ENCODE data around the gene SVIL. TPM values are rescaled to one million over a fixed set of nuclear protein-coding genes. Genes with fewer than 3 reads are reported as not detected.
A peak's percentile ranks its signal among the peaks of the same experiment; 100 is the strongest.

Gene SVIL
- total and polyA plus RNA-seq, 2 donors: 11.5 to 25.8 TPM

DNA sequence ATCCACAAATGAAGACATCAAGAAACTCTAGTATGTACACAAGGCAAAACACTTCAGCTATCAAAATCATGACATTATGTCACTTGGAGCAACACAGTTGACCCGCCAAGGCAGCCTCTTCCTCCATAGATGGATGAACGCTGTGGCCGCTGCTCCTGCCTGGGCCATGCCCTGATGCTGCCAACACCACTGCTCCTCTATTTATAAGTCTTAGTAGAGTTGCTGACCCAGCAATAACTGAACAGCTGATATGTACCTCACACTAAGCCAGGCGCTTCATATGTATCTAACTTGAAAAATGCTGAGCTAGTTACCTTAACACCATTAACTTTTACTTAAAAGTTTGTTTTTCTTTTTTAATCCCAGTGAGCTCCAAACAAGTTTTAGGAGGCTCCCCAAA, 214.0 kb downstream of the SVIL start:
- H3K4me3 ChIP-seq (ENCODE audit: low read length in 2 of 2): no peak overlapping the region
- H3K9me3 ChIP-seq (ENCODE audit: control insufficient read depth in 2 of 2, insufficient read depth in 1 of 2, low read length in 1 of 2): no peaks in the 10 kb centered on the region
- 98% methylated on average over 4 of the region's 4 CpGs for WGBS
- H3K36me3 ChIP-seq (ENCODE audit: control insufficient read depth in 2 of 2, insufficient read depth in 2 of 2, low read length in 1 of 2): peaks cover 8 to 11% of the 10 kb centered on the region in 2 donors
- no peak for DNase-seq (ENCODE audit: low read depth in 6 of 9, low spot score in 9 of 9)
- H3K27ac ChIP-seq (ENCODE audit: low read depth in 1 of 2, low read length in 1 of 2): no peak overlapping the region
- H3K4me1 ChIP-seq (ENCODE audit: control insufficient read depth in 2 of 2, insufficient read depth in 2 of 2, low read length in 2 of 2): no peaks in the 10 kb centered on the region
- H3K27me3 ChIP-seq (ENCODE audit: control insufficient read depth in 2 of 2, insufficient read depth in 1 of 2, low read length in 1 of 2): no peaks in the 10 kb centered on the region

- no peaks in the 10 kb centered on the region for H3K4me1 ChIP-seq (ENCODE audit: control insufficient read depth in 2 of 2, insufficient read depth in 2 of 2, low read length in 2 of 2)
- 98% methylated on average over 3 of the region's 3 CpGs for WGBS
- peaks cover 8 to 11% of the 10 kb centered on the region in 2 donors for H3K36me3 ChIP-seq (ENCODE audit: control insufficient read depth in 2 of 2, insufficient read depth in 2 of 2, low read length in 1 of 2)
These were observed 217.4 kb downstream of the SVIL start for GRCh38 chr10:29417324-29417723.

GRCh38 chr10:29415876-29416275, 218.9 kb downstream of the SVIL start:
- Histone ChIP-seq H3K9me3 (ENCODE audit: control insufficient read depth in 2 of 2, insufficient read depth in 1 of 2, low read length in 1 of 2) (no peaks in the 10 kb centered on the region), H3K27me3 (ENCODE audit: control insufficient read depth in 2 of 2, insufficient read depth in 1 of 2, low read length in 1 of 2) (no peaks in the 10 kb centered on the region), H3K4me1 (ENCODE audit: control insufficient read depth in 2 of 2, insufficient read depth in 2 of 2, low read length in 2 of 2) (peaks cover 0 to 3% of the 10 kb centered on the region in 2 donors), H3K4me3 (ENCODE audit: low read length in 2 of 2) (no peak overlapping the region), H3K27ac (ENCODE audit: low read depth in 1 of 2, low read length in 1 of 2) (no peak overlapping the region), H3K36me3 (ENCODE audit: control insufficient read depth in 2 of 2, insufficient read depth in 2 of 2, low read length in 1 of 2) (peaks cover 2 to 4% of the 10 kb centered on the region in 2 donors)
- WGBS: 98% methylated on average over 2 of the region's 2 CpGs
- DNase-seq (ENCODE audit: low read depth in 6 of 9, low spot score in 9 of 9): no peak

More at GRCh38 chr10:29417324-29417723, 217.4 kb downstream of the SVIL start:
- DNase-seq (ENCODE audit: low read depth in 6 of 9, low spot score in 9 of 9): no peak
- Histone ChIP-seq H3K27me3 (ENCODE audit: control insufficient read depth in 2 of 2, insufficient read depth in 1 of 2, low read length in 1 of 2) (no peaks in the 10 kb centered on the region), H3K27ac (ENCODE audit: low read depth in 1 of 2, low read length in 1 of 2) (no peak overlapping the region), H3K9me3 (ENCODE audit: control insufficient read depth in 2 of 2, insufficient read depth in 1 of 2, low read length in 1 of 2) (no peaks in the 10 kb centered on the region), H3K4me3 (ENCODE audit: low read length in 2 of 2) (no peak overlapping the region)

GRCh38 chr10:29414501-29414900, 220.3 kb downstream of the SVIL start:
- Histone ChIP-seq H3K27ac (ENCODE audit: low read depth in 1 of 2, low read length in 1 of 2) (no peak overlapping the region), H3K9me3 (ENCODE audit: control insufficient read depth in 2 of 2, insufficient read depth in 1 of 2, low read length in 1 of 2) (no peaks in the 10 kb centered on the region), H3K4me3 (ENCODE audit: low read length in 2 of 2) (no peak overlapping the region), H3K36me3 (ENCODE audit: control insufficient read depth in 2 of 2, insufficient read depth in 2 of 2, low read length in 1 of 2) (no peaks in the 10 kb centered on the region), H3K27me3 (ENCODE audit: control insufficient read depth in 2 of 2, insufficient read depth in 1 of 2, low read length in 1 of 2) (no peaks in the 10 kb centered on the region), H3K4me1 (ENCODE audit: control insufficient read depth in 2 of 2, insufficient read depth in 2 of 2, low read length in 2 of 2) (peaks cover 0 to 8% of the 10 kb centered on the region in 2 donors)
- no peak for DNase-seq (ENCODE audit: low read depth in 6 of 9, low spot score in 9 of 9)
- 86% methylated on average over 1 of the region's 1 CpG for WGBS

DNA sequence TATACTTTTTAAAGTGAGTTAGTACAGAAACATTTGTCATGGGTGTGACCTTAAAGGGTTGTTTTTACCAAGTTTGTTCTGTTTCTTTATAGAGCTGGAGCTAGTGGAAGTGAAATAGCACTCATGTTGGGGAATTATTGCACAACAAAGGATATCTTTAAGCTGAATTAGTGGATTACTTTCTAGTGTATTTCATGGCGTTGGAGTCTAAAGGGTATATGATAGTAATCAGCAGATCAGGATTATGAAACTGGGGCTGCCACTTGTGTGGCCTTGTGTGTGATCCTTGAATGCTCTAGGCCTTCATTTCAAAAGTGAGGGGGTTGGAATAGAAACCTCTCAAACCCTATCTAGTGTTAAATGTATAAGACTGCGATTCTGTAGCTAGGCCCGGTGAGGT, 222.3 kb downstream of the SVIL start:
- 97% methylated on average over 3 of the region's 3 CpGs for WGBS
- no peaks in the 10 kb centered on the region for H3K36me3 ChIP-seq (ENCODE audit: control insufficient read depth in 2 of 2, insufficient read depth in 2 of 2, low read length in 1 of 2)
- H3K4me1 ChIP-seq (ENCODE audit: control insufficient read depth in 2 of 2, insufficient read depth in 2 of 2, low read length in 2 of 2): peaks cover 2 to 13% of the 10 kb centered on the region in 2 donors
- H3K4me3 ChIP-seq (ENCODE audit: low read length in 2 of 2): no peak overlapping the region
- no peaks in the 10 kb centered on the region for H3K27me3 ChIP-seq (ENCODE audit: control insufficient read depth in 2 of 2, insufficient read depth in 1 of 2, low read length in 1 of 2)
- H3K9me3 ChIP-seq (ENCODE audit: control insufficient read depth in 2 of 2, insufficient read depth in 1 of 2, low read length in 1 of 2): no peaks in the 10 kb centered on the region
- no peak overlapping the region for H3K27ac ChIP-seq (ENCODE audit: low read depth in 1 of 2, low read length in 1 of 2)
- no peak for DNase-seq (ENCODE audit: low read depth in 6 of 9, low spot score in 9 of 9)

DNA sequence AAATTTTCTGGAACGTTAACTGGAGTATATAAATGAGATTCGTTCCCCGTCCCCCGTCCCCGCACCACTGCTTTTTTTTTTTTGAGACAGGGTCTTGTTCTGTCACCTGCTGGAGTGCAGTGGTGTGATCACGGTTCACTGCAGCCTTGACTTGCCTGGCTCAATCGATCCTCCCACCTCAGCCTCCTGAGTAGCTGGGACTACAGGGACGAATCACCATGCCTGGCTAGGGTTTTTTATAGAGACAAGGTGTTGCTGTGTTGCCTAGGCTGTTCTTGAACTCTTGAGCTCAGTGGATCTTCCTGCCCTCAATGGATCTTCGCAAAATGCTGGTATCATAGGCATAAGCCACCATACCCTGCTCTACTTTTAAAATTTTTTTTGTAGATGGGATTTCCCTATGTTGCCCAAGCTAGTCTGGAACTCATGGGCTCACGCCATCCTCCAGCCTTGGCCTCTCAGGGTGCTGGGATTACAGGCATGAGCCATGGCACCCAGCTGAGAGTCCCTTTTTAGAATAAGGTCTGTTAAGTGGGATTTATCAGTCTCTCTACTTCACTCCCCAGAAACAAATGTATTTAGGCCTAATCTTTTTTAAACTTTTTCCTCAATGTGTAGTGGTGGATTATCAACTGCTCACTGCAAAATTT, 223.0 kb downstream of the SVIL start:
- no peak for DNase-seq (ENCODE audit: low read depth in 6 of 9, low spot score in 9 of 9)
- H3K36me3 ChIP-seq (ENCODE audit: control insufficient read depth in 2 of 2, insufficient read depth in 2 of 2, low read length in 1 of 2): no peaks in the 10 kb centered on the region
- peaks cover 2 to 13% of the 10 kb centered on the region in 2 donors for H3K4me1 ChIP-seq (ENCODE audit: control insufficient read depth in 2 of 2, insufficient read depth in 2 of 2, low read length in 2 of 2)
- no peak overlapping the region for H3K27ac ChIP-seq (ENCODE audit: low read depth in 1 of 2, low read length in 1 of 2)
- H3K4me3 ChIP-seq (ENCODE audit: low read length in 2 of 2): no peak overlapping the region
- no peaks in the 10 kb centered on the region for H3K27me3 ChIP-seq (ENCODE audit: control insufficient read depth in 2 of 2, insufficient read depth in 1 of 2, low read length in 1 of 2)
- WGBS: 97% methylated on average over 10 of the region's 10 CpGs
- H3K9me3 ChIP-seq (ENCODE audit: control insufficient read depth in 2 of 2, insufficient read depth in 1 of 2, low read length in 1 of 2): no peaks in the 10 kb centered on the region

GRCh38 chr10:29409241-29410054, 225.3 kb downstream of the SVIL start:
- DNase-seq (ENCODE audit: low read depth in 6 of 9, low spot score in 9 of 9): peak in 8 of 9 donors; percentile 22 to 59 (median 39)
- H3K27me3 ChIP-seq (ENCODE audit: control insufficient read depth in 2 of 2, insufficient read depth in 1 of 2, low read length in 1 of 2): no peaks in the 10 kb centered on the region
- peaks cover 2 to 13% of the 10 kb centered on the region in 2 donors for H3K4me1 ChIP-seq (ENCODE audit: control insufficient read depth in 2 of 2, insufficient read depth in 2 of 2, low read length in 2 of 2)
- H3K36me3 ChIP-seq (ENCODE audit: control insufficient read depth in 2 of 2, insufficient read depth in 2 of 2, low read length in 1 of 2): no peaks in the 10 kb centered on the region
- no peaks in the 10 kb centered on the region for H3K9me3 ChIP-seq (ENCODE audit: control insufficient read depth in 2 of 2, insufficient read depth in 1 of 2, low read length in 1 of 2)
- 2% methylated on average over 69 of the region's 69 CpGs for WGBS
- H3K27ac ChIP-seq (ENCODE audit: low read depth in 1 of 2, low read length in 1 of 2): peak overlapping the region; percentile 21 to 55
- H3K4me3 ChIP-seq (ENCODE audit: low read length in 2 of 2): peak overlapping the region; percentile 61 to 82

DNA sequence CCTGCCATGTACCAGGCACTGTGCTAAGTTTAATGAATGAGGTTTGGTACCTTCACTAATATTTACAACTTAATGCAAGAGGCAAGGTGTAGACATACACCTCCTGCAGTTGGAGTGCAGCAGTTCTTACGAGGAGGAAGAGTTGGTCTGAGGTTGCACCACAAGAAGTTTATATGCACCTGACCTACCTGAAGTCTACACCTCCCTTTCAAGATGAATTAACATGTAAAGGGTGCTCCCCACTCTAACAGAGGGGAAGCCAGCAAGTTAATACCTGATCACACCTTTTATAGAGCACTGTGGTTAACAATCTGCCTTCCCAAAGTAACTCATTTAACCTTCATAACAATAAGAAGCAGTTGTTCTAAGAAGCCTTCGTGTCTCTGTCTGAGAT, 225.9 kb downstream of the SVIL start:
- 49% methylated on average over 2 of the region's 2 CpGs for WGBS

More for the DNA sequence above, 225.9 kb downstream of the SVIL start:
- peak in 1 of 9 donors; percentile 2 for DNase-seq (ENCODE audit: low read depth in 6 of 9, low spot score in 9 of 9)
- no peaks in the 10 kb centered on the region for H3K27me3 ChIP-seq (ENCODE audit: control insufficient read depth in 2 of 2, insufficient read depth in 1 of 2, low read length in 1 of 2)
- H3K9me3 ChIP-seq (ENCODE audit: control insufficient read depth in 2 of 2, insufficient read depth in 1 of 2, low read length in 1 of 2): no peaks in the 10 kb centered on the region
- peak overlapping the region in 1 of 2 donors; percentile 55 for H3K27ac ChIP-seq (ENCODE audit: low read depth in 1 of 2, low read length in 1 of 2)
- peak overlapping the region; percentile 61 to 82 for H3K4me3 ChIP-seq (ENCODE audit: low read length in 2 of 2)
- H3K4me1 ChIP-seq (ENCODE audit: control insufficient read depth in 2 of 2, insufficient read depth in 2 of 2, low read length in 2 of 2): peaks cover 2 to 13% of the 10 kb centered on the region in 2 donors
- H3K36me3 ChIP-seq (ENCODE audit: control insufficient read depth in 2 of 2, insufficient read depth in 2 of 2, low read length in 1 of 2): no peaks in the 10 kb centered on the region

All from thymus (tissue), 11 donors.